K562 (cell line): ENCODE results near the gene C3orf70. TPM values are rescaled to one million over a fixed set of nuclear protein-coding genes. Genes with fewer than 3 reads are reported as not detected.

Experiments used
- ATAC-seq: fragments of 200-7000 bp; cut with Tn5 transposase; 3 replicates; pipeline ENCODE4 v1.9.1; 2020; ENCODE audit warnings: moderate library complexity
- BruUV-seq: library from RNA; stranded (reverse); fragments of 400-500 nt; replicated peaks from 2 replicates; lab custom pipeline; 2021; lab: Mats Ljungman, UMichigan
- CTCF ChIA-PET: fragments of 300-600 bp; formaldehyde crosslinking; extraction: SDS; loops from one replicate; lab custom pipeline; 2021; ENCODE audit warnings: low intra/inter-chr PET ratio; lab: Yijun Ruan, JAX
- POLR2A ChIA-PET: fragments of 300-600, 350-650 bp; sonication (Branson Sonifier 250); formaldehyde crosslinking; extraction: SDS; loops from one replicate; lab custom pipeline; 2021; ENCODE audit warnings: antibody characterized with exemption, inconsistent platforms; lab: Yijun Ruan, JAX
- DNase-seq, 4 experiments: peaks; one replicate each; pipeline versions ENCODE4 v3.0.0 to v3.0.0-alpha.2; 2011 to 2018; ENCODE audit warnings: low spot score in 3 of 4, mixed read lengths in 3 of 4; ENCODE audit errors: extremely low read depth in 1 of 4
- FAIRE-seq: peaks from 2 replicates; lab custom pipeline; 2011; peaks lifted over from hg19 to GRCh38; lab: Jason Lieb, UNC
- H2AFZ ChIP-seq: 2 replicates; pipeline ENCODE4 v1.6.0; 2011; ENCODE audit warnings: low read depth, low read length, control low read depth, inconsistent platforms
- H3K27ac ChIP-seq: fragments of 200-600 bp; 3 replicates; pipeline ENCODE4 v1.8.0; 2011; ENCODE audit warnings: low read depth, mild to moderate bottlenecking, control low read depth, inconsistent platforms, low read length, moderate library complexity, mixed read lengths; ENCODE audit errors: extremely low read depth
- H3K27me3 ChIP-seq, 2 experiments: fragments of 300-600 bp in 1 of 2; 2 replicates in 1 of 2; 3 replicates in 1 of 2; pipeline versions ENCODE4 v1.6.0 to v1.8.0; 2011; ENCODE audit warnings: inconsistent platforms in 2 of 2, low read length in 2 of 2, mild to moderate bottlenecking in 1 of 2, mixed read lengths in 1 of 2, moderate library complexity in 1 of 2; ENCODE audit not compliant: control insufficient read depth in 2 of 2, insufficient read depth in 2 of 2
- H3K36me3 ChIP-seq: fragments of 300-600 bp; 3 replicates; pipeline ENCODE4 v1.8.0; 2011; ENCODE audit warnings: mild to moderate bottlenecking, low read length, inconsistent platforms; ENCODE audit not compliant: control insufficient read depth, insufficient read depth
- H3K4me1 ChIP-seq, 2 experiments: fragments of 200-600 bp in 1 of 2; replicated peaks in 1 of 2; 2 replicates in 1 of 2; 3 replicates in 1 of 2; pipeline versions ENCODE4 v1.5.1 to v1.8.0; 2011; ENCODE audit warnings: inconsistent platforms in 2 of 2, low read length in 2 of 2, mild to moderate bottlenecking in 1 of 2, mixed read lengths in 1 of 2, moderate library complexity in 1 of 2; ENCODE audit not compliant: control insufficient read depth in 2 of 2, insufficient read depth in 2 of 2
- H3K4me2 ChIP-seq: 2 replicates; pipeline ENCODE4 v1.6.1; 2011; ENCODE audit warnings: low read length, control low read depth, inconsistent platforms, mixed read lengths; ENCODE audit not compliant: insufficient read depth
- H3K4me3 ChIP-seq: fragments of 200-600 bp; sonication (generic), shearing (Covaris generic); 2 replicates; pipeline ENCODE4 v1.5.1; 2016; ENCODE audit warnings: control low read depth, inconsistent platforms
- H3K79me2 ChIP-seq: fragments of 200-600 bp; 3 replicates; pipeline ENCODE4 v1.8.0; 2011; ENCODE audit warnings: low read length, inconsistent platforms; ENCODE audit not compliant: control insufficient read depth, insufficient read depth
- H3K9ac ChIP-seq, 2 experiments: 2 replicates each; pipeline versions ENCODE4 v1.6.0 to v1.6.1; 2011; ENCODE audit warnings: low read depth in 2 of 2, low read length in 2 of 2, control low read depth in 1 of 2, inconsistent platforms in 1 of 2, mild to moderate bottlenecking in 1 of 2, mixed read lengths in 1 of 2; ENCODE audit not compliant: insufficient read depth in 1 of 2
- H3K9me1 ChIP-seq: one replicate; pipeline ENCODE4 v1.6.0; 2011; ENCODE audit warnings: inconsistent platforms, mild to moderate bottlenecking, low read length, moderate library complexity; ENCODE audit not compliant: control insufficient read depth, insufficient read depth
- H3K9me3 ChIP-seq: replicated peaks from 2 replicates; pipeline ENCODE4 v1.5.1; 2011; ENCODE audit warnings: low read depth, low read length, inconsistent platforms; ENCODE audit not compliant: control insufficient read depth, insufficient read depth
- H4K20me1 ChIP-seq: replicated peaks from 2 replicates; pipeline ENCODE4 v1.6.1; 2011; ENCODE audit warnings: low read length, inconsistent platforms, mixed read lengths; ENCODE audit not compliant: control insufficient read depth, insufficient read depth
- HMGXB4 ChIP-seq: sonication (generic); formaldehyde crosslinking; IDR thresholded peaks from 2 replicates; pipeline ENCODE4 v1.8.1; 2023; ENCODE audit warnings: mild to moderate bottlenecking, missing genetic modification reagents
- MEF2D ChIP-seq: conservative IDR thresholded peaks from 2 replicates; pipeline ENCODE4 v1.6.1; 2016; ENCODE audit warnings: low read depth, missing genetic modification characterization, missing compliant biosample characterization
- ZSCAN32 ChIP-seq: fragments of 450-650 bp; formaldehyde crosslinking; IDR thresholded peaks from 2 replicates; pipeline ENCODE4 v1.4.0; 2020; ENCODE audit warnings: mild to moderate bottlenecking, moderate library complexity
- WGBS: fragments of 100-300 bp; shearing (Covaris generic); methylation state at CpG from one replicate; pipeline ENCODE4 v1.1.6; 2016; ENCODE audit warnings: low coverage, mixed read lengths; ENCODE audit not compliant: insufficient coverage; ENCODE audit errors: missing lambda C conversion rate; 5-methylcytosine and 5-hydroxymethylcytosine counted together
- in situ Hi-C: fragments of 300-500 bp; cut with MboI; formaldehyde crosslinking; loops from 4 replicates; pipeline ENCODE4 v1.15.0; 2018; ENCODE audit warnings: inconsistent platforms, mixed read lengths
- intact Hi-C: fragments of 100-400 bp; cut with micrococcal nuclease; formaldehyde crosslinking; loops from 2 replicates; pipeline ENCODE4 v1.14.2; 2022
- polyA plus RNA-seq, 8 experiments: library from polyadenylated mRNA; depleted of rRNA in 4 of 8; stranded (reverse) in 5 of 8; unstranded in 3 of 8; fragments of >200 nt; fragmentation: Nextera tagmentation in 2 of 8; fragmentation: Illumina TruSeq in 1 of 8; extraction: Ambion mirVana in 2 of 8; extraction: Trizol in 1 of 8; gene quantifications; 2 replicates each; pipeline versions ENCODE4 v1.2.1 to v1.2.3, GENCODE V29; 2011 to 2014; ENCODE audit warnings: inconsistent platforms in 1 of 8, missing spikeins in 1 of 8
- total RNA-seq, 7 experiments: library from RNA; depleted of rRNA in 6 of 7; stranded (reverse); fragments of >200 nt in 6 of 7; fragmentation: Illumina TruSeq in 2 of 7; extraction: Trizol in 2 of 7; gene quantifications; 2 replicates each; pipeline versions ENCODE4 v1.2.1 to v1.2.3, GENCODE V29; 2011 to 2021; ENCODE audit warnings: low replicate concordance in 1 of 7

Gene C3orf70
- total and polyA plus RNA-seq, 9 of the 15 experiments (the other 6 are each of a cell fraction or from before 2014, with no cell fraction given), result 0.01 to 0.04 (median 0.03) TPM; not detected in 6

GRCh38 chr3:185075547-185075946 lies 77.3 kb downstream of the C3orf70 start:
- TF ChIP-seq HMGXB4 (no peak), MEF2D (tag) (no peak), ZSCAN32 (CRISPR knock-in tag) (no peak)
- no peak for DNase-seq
- no peak overlapping the region for H3K4me2 ChIP-seq
- H3K27ac ChIP-seq, result no peak overlapping the region
- no peak for FAIRE-seq
- H3K27me3 ChIP-seq, result peaks cover 22 to 51% of the 10 kb centered on the region in 2 experiments; a peak in 4 of 5 replicates
- WGBS, result 11% methylated on average over 10 of the region's 13 CpGs
- CTCF ChIA-PET, result no interaction called here
- H3K4me1 ChIP-seq, result peaks cover 4 to 6% of the 10 kb centered on the region in 2 experiments; a peak in 3 of 5 replicates
- H3K36me3 ChIP-seq, result no peaks in the 10 kb centered on the region
- POLR2A ChIA-PET, result interaction anchor here (0.9 kb wide), 1 partner anchor 50 kb away, joined by 5 read pairs; no protein-coding TSS in a partner anchor
- intact Hi-C loops (no loop called here), in situ Hi-C loops (no loop called here)
- H3K9ac ChIP-seq, result no peak overlapping the region
- H3K4me3 ChIP-seq, result no peak overlapping the region
- no peaks in the 10 kb centered on the region for H4K20me1 ChIP-seq
- H3K9me3 ChIP-seq, result no peaks in the 10 kb centered on the region
- H3K9me1 ChIP-seq, result no peaks in the 10 kb centered on the region
- no peak overlapping the region for H2AFZ ChIP-seq
- no peaks in the 10 kb centered on the region for H3K79me2 ChIP-seq
- no peak for ATAC-seq
- BruUV-seq, result no TSS peak
